MM.1S (cell line): ENCODE results near the gene BCAS3.

Experiments
- DNase-seq: peaks from one replicate; pipeline ENCODE4 v3.0.0-alpha.2; 2015
- H2AFZ ChIP-seq: fragments of 300-600 bp; sonication (generic); 2 replicates; pipeline ENCODE4 v1.6.0; 2016; ENCODE audit warnings: antibody characterized with exemption, low read length
- H3F3A ChIP-seq: fragments of 300-600 bp; sonication (generic); 2 replicates; pipeline ENCODE4 v1.6.1; 2016; ENCODE audit warnings: mild to moderate bottlenecking, antibody characterized with exemption, low read length, moderate library complexity, mixed read lengths; ENCODE audit not compliant: insufficient read depth
- H3K27ac ChIP-seq: fragments of 300-600 bp; sonication (generic); 2 replicates; pipeline ENCODE4 v1.5.1; 2016; ENCODE audit warnings: mild to moderate bottlenecking, low read length
- H3K27me3 ChIP-seq: fragments of 300-600 bp; sonication (generic); replicated peaks from 2 replicates; pipeline ENCODE4 v1.6.0; 2016; ENCODE audit warnings: low read length; ENCODE audit not compliant: insufficient read depth
- H3K36me3 ChIP-seq: fragments of 300-600 bp; sonication (generic); replicated peaks from 2 replicates; pipeline ENCODE4 v1.6.1; 2016; ENCODE audit warnings: mild to moderate bottlenecking, low read length, mixed read lengths; ENCODE audit not compliant: insufficient read depth
- H3K4me1 ChIP-seq: fragments of 300-600 bp; sonication (generic); 2 replicates; pipeline ENCODE4 v1.6.1; 2016; ENCODE audit warnings: low read length, mixed read lengths
- H3K4me2 ChIP-seq: fragments of 300-600 bp; sonication (generic); 2 replicates; pipeline ENCODE4 v1.6.0; 2016; ENCODE audit warnings: low read depth, low read length
- H3K4me3 ChIP-seq: fragments of 300-600 bp; sonication (generic); 2 replicates; pipeline ENCODE4 v1.5.1; 2016; ENCODE audit warnings: low read length, mixed read lengths
- H3K79me2 ChIP-seq: fragments of 300-600 bp; sonication (generic); 2 replicates; pipeline ENCODE4 v1.6.1; 2016; ENCODE audit warnings: mixed run types, low read length, mixed read lengths
- H3K9ac ChIP-seq: fragments of 300-600 bp; sonication (generic); 2 replicates; pipeline ENCODE4 v1.6.1; 2016; ENCODE audit warnings: low read length, mixed read lengths
- H3K9me2 ChIP-seq: fragments of 300-600 bp; sonication (generic); replicated peaks from 2 replicates; pipeline ENCODE4 v1.6.1; 2016; ENCODE audit warnings: mild to moderate bottlenecking, low read length, mixed read lengths; ENCODE audit not compliant: insufficient read depth
- H3K9me3 ChIP-seq: fragments of 300-600 bp; sonication (generic); replicated peaks from 2 replicates; pipeline ENCODE4 v1.6.1; 2016; ENCODE audit warnings: mild to moderate bottlenecking, low read length, mixed read lengths; ENCODE audit not compliant: insufficient read depth
- H4K20me1 ChIP-seq: fragments of 300-600 bp; sonication (generic); 2 replicates; pipeline ENCODE4 v1.6.1; 2016; ENCODE audit warnings: mild to moderate bottlenecking, low read length, moderate library complexity, mixed read lengths; ENCODE audit not compliant: insufficient read depth
- CTCF ChIP-seq: fragments of 300-600 bp; sonication (generic); IDR thresholded peaks from 2 replicates; pipeline ENCODE4 v1.5.1; 2016; ENCODE audit warnings: antibody characterized with exemption, low read length, mixed read lengths
- EZH2 ChIP-seq: fragments of 300-600 bp; sonication (generic); optimal IDR thresholded peaks from 2 replicates; pipeline ENCODE3; 2017; ENCODE audit warnings: low read depth, mild to moderate bottlenecking, antibody characterized with exemption, low read length, mixed read lengths
- EZH2phosphoT487 ChIP-seq: fragments of 300-600 bp; sonication (generic); IDR thresholded peaks from 2 replicates; pipeline ENCODE4 v1.6.1; 2018; ENCODE audit warnings: antibody characterized with exemption, low read length

The BCAS3 gene

GRCh38 chr17:61251939-61252865, 574.6 kb downstream of the BCAS3 start:
- no peaks in the 10 kb centered on the region for H3F3A ChIP-seq
- H3K9ac ChIP-seq = no peak overlapping the region
- no peak overlapping the region for H3K27ac ChIP-seq
- H3K4me2 ChIP-seq = no peak overlapping the region
- TF ChIP-seq EZH2phosphoT487 (no peak), CTCF (no peak), EZH2 (no peak)
- no peaks in the 10 kb centered on the region for H4K20me1 ChIP-seq
- H3K9me3 ChIP-seq = no peaks in the 10 kb centered on the region
- H3K9me2 ChIP-seq = no peaks in the 10 kb centered on the region
- no peaks in the 10 kb centered on the region for H3K36me3 ChIP-seq
- H3K79me2 ChIP-seq = no peaks in the 10 kb centered on the region
- H3K4me1 ChIP-seq = peaks cover 7% of the 10 kb centered on the region
- H3K4me3 ChIP-seq = no peak overlapping the region
- H3K27me3 ChIP-seq = no peaks in the 10 kb centered on the region
- no peak overlapping the region for H2AFZ ChIP-seq
- no peak for DNase-seq

- no peak overlapping the region for H3K4me3 ChIP-seq
- H3K9me2 ChIP-seq = no peaks in the 10 kb centered on the region
- H3K4me1 ChIP-seq = peaks cover 4% of the 10 kb centered on the region
- no peak overlapping the region for H3K9ac ChIP-seq
- no peaks in the 10 kb centered on the region for H3F3A ChIP-seq
- no peaks in the 10 kb centered on the region for H3K27me3 ChIP-seq
- H3K36me3 ChIP-seq = no peaks in the 10 kb centered on the region
- TF ChIP-seq CTCF = no peak
- no peak overlapping the region for H3K27ac ChIP-seq
- H3K79me2 ChIP-seq = no peaks in the 10 kb centered on the region
- no peaks in the 10 kb centered on the region for H3K9me3 ChIP-seq
- H2AFZ ChIP-seq = no peak overlapping the region
- no peak overlapping the region for H3K4me2 ChIP-seq
- no peak for DNase-seq
- H4K20me1 ChIP-seq = no peaks in the 10 kb centered on the region
Measured at GRCh38 chr17:61253362-61253761, 575.7 kb downstream of the BCAS3 start.

GRCh38 chr17:61253937-61254574, 576.4 kb downstream of the BCAS3 start:
- no peaks in the 10 kb centered on the region for H3K36me3 ChIP-seq
- H3K9me3 ChIP-seq = no peaks in the 10 kb centered on the region
- no peaks in the 10 kb centered on the region for H4K20me1 ChIP-seq
- H3K4me1 ChIP-seq = no peaks in the 10 kb centered on the region
- no peaks in the 10 kb centered on the region for H3K79me2 ChIP-seq
- no peak overlapping the region for H3K4me3 ChIP-seq
- no peak overlapping the region for H2AFZ ChIP-seq
- no peaks in the 10 kb centered on the region for H3K27me3 ChIP-seq
- TF ChIP-seq EZH2 (no peak), CTCF (no peak), EZH2phosphoT487 (no peak)
- H3K9ac ChIP-seq = no peak overlapping the region
- H3K4me2 ChIP-seq = no peak overlapping the region
- no peaks in the 10 kb centered on the region for H3K9me2 ChIP-seq
- no peaks in the 10 kb centered on the region for H3F3A ChIP-seq
- no peak overlapping the region for H3K27ac ChIP-seq
- DNase-seq = no peak
